NCI-H774 (cell line): ENCODE measurements around the gene NCF4.

Source experiments
- DNase-seq: peaks from one replicate; lab custom pipeline; 2025; lab: John Stamatoyannopoulos, UW

NCF4 gene

GRCh38 chr22:36838119-36839030, 22.4 kb upstream of the NCF4 start:
- no peak for DNase-seq

- no peak for DNase-seq
Measured at GRCh38 chr22:36839356-36840073, 21.3 kb upstream of the NCF4 start.

- no peak for DNase-seq
Measured at GRCh38 chr22:36840106-36840505, 20.7 kb upstream of the NCF4 start.

GRCh38 chr22:36846271-36846670, 14.5 kb upstream of the NCF4 start:
- no peak for DNase-seq

GRCh38 chr22:36846949-36847348, 13.9 kb upstream of the NCF4 start:
- no peak for DNase-seq

- no peak for DNase-seq
Measured at GRCh38 chr22:36850056-36850455, 10.8 kb upstream of the NCF4 start.

GRCh38 chr22:36850682-36851081, 10.1 kb upstream of the NCF4 start:
- DNase-seq: no peak

- no peak for DNase-seq
Measured at GRCh38 chr22:36852056-36852973, 8.5 kb upstream of the NCF4 start.

- DNase-seq: peak; percentile 0
Measured at GRCh38 chr22:36853407-36854099, 7.3 kb upstream of the NCF4 start.

GRCh38 chr22:36855478-36855877, 5.3 kb upstream of the NCF4 start:
- DNase-seq: no peak

- peak; percentile 56 for DNase-seq
Measured at GRCh38 chr22:36856121-36856791, 4.5 kb upstream of the NCF4 start.

- no peak for DNase-seq
Measured at GRCh38 chr22:36856792-36857135, 4.0 kb upstream of the NCF4 start.

GRCh38 chr22:36858156-36858555, 2.6 kb upstream of the NCF4 start:
- DNase-seq: no peak

GRCh38 chr22:36858966-36859365, 1.8 kb upstream of the NCF4 start:
- DNase-seq: no peak

GRCh38 chr22:36860017-36860416, 789 bp upstream of the NCF4 start:
- DNase-seq: no peak

GRCh38 chr22:36860438-36860820, 377 bp upstream of the NCF4 start:
- DNase-seq: no peak

- no peak for DNase-seq
Measured at GRCh38 chr22:36862251-36863242, 1.7 kb downstream of the NCF4 start.

GRCh38 chr22:36863281-36863680, 2.5 kb downstream of the NCF4 start:
- no peak for DNase-seq

GRCh38 chr22:36863979-36864378, 3.2 kb downstream of the NCF4 start:
- no peak for DNase-seq
